HCEC 1CT (cell line): ENCODE results near the gene ITGBL1.

Experiments
- DNase-seq: peaks from one replicate; pipeline ENCODE4 v3.0.0-alpha.2; 2017

ITGBL1 gene, protein sequence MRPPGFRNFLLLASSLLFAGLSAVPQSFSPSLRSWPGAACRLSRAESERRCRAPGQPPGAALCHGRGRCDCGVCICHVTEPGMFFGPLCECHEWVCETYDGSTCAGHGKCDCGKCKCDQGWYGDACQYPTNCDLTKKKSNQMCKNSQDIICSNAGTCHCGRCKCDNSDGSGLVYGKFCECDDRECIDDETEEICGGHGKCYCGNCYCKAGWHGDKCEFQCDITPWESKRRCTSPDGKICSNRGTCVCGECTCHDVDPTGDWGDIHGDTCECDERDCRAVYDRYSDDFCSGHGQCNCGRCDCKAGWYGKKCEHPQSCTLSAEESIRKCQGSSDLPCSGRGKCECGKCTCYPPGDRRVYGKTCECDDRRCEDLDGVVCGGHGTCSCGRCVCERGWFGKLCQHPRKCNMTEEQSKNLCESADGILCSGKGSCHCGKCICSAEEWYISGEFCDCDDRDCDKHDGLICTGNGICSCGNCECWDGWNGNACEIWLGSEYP

DNA sequence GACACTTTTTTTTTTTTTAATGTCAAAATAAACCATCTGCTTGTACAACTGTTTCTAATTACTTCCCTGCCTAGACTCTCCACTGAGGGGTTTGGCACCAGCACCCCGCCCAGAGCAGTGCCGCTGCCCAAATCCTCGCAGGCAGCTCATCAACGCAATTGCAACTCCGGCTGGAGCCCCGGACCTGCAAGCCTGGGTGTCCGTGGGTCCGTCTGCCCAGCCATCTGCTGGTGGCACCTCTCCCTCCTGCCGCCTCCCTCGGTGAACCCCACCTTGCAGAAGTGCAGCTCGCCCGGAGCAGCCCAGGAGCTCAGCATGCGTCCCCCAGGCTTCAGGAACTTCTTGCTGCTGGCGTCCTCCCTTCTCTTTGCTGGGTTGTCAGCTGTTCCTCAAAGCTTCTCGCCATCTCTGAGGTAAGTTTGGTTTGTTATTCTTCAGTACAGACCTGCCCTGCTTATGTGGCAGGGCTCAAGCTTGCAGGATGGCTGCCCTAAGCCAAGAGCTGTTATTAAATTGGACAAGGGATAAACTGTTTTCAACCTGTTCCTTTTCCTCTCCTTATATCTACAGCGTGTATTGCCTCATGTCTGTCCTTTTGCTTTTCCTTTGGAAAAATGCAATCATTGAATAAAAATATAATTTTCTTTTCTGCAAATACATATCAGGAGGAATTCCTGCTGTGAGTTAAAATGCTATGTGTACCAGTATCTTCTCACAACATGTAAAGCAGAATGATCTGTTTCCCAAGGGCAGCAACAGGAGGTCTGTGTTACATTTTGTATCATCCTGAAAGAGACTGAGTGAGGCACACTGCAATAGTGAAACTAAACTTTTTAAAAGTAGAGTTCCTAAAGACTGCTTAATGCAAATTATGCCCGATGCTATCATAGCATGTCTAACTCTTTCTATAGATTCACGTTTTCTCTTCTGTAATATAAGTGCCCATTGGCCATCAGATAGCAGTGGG is at the start of gene ITGBL1:
Gene ITGBL1 (plus strand): TSS at position 157 of the 967 bp plus-strand sequence. CDS start 159 bp downstream, at position 316.
- peak; percentile 25 for DNase-seq

DNA sequence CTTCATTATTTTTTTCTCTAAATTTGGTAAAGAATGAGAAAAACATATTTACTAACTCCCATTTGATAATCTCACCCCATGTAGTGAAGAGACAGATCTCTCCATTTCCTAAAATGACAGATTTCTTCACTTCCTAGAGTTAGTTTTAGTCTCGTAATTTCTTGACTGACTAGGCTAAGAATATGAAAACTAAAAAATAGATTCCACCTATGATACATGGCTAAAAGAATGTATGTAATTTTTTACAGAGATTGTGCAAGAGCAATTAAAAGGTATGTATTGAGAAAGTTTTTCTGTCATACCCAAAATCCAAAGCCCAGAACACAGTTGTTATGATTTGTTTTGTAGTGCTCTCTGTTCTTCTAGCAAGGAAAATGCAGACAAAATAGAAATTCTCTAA is 45.7 kb upstream of the ITGBL1 start:
- peak; percentile 64 for DNase-seq

DNA sequence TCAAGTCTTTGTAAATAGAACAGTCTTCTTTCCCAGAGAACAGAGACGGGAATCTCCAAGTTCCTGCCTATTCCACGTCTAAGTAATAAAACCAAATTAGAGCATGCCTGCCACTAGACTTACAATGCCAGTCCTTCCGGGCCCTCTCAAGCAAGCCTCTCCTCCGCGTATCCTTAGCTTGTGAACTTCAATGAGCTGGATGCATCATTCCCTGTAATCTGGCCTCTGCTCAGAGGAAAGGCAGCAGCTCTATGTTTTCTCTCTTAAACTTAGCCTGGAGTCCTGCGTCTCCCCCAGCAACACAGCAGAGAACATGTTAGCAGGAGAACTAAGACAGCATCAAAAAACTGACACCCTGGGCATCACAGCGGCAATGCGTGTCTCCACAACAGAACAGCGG is 44.3 kb upstream of the ITGBL1 start:
- DNase-seq = no peak

DNA sequence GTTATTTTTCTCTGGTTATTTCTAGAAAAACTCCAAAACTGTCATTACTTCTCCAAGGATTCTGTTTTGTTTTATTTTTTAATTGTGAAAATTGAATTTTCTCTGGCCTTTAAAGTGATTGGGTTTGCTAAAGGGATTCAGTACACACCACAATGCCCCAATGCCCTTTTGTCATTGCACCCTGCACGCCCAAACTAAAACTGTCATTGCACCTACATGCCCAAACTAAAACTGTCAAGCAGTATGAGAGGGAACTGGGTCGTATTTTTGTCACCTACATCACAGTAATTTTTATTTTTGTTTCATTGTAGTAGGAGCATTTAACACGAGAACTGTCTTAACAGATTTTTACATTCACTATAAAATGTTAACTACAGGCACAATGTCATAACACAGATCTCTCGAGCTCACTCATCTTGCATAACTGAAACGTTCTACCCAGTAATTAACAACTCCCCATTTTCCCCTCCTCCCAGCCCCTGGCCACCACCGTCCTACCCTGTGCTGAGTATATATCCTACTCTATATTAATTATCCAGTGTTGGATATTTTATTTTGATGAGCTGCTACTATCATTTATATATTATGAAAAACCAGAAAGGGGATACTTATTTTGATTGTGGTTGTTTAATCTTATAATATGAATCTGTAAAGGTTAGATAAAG is 43.4 kb upstream of the ITGBL1 start:
- no peak for DNase-seq

DNA sequence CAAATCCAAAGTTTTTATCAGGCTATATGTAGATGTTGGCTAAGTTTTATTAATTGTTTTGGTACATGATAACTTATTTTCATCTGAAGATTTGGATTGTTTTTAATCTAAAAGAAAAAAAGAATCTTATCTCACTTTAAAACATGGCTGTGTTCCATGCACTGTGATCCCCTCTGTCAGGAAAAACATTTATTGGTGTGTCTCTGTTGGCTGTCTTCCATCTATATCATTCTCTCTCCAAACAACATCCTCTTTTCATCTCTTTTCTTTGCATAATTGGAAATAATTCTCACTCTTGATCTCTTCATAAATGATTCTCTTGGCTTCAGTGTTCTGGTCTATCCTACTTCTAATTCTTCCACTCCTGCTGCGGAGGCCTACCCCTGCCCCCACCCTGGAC is 40.4 kb upstream of the ITGBL1 start:
- DNase-seq = no peak

DNA sequence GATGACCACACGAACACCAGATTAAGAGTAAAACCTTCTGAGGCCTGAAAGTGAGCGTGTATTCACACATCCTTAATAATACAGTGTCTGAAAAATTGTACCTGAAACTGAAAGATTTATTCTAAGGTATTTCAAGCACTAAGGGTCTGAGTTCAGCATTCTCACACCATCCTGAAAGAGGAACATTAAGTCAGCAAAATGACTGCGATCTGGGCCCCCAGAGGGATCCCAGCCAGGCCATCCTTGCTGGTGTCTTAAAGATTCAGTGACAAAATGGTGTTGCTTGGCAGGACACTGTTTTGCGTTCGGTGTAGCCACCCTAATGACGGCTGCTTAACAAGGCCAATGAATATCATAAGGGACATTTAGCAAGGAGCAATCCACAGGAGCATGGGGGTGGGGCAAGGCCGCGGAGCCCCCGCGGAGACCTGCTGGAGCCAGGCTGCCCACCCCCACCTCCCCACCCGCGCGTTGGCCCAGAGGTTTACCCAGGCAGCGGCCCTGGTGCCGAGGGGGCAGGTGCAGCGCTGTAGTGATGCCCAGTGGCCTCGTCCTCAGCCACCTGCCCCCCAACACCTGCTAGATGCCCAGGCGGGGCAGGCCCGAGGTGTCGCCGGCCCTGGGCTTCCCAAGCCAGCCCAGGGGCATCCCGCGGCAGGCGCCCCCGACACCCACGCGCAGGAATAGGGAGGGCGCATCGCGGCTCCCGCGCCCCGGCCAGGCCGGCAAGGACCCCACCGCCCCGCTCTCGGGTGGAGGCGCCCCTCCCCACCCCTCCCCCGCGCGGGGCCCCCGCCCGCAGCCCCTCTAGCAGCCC is 36.9 kb upstream of the ITGBL1 start:
- no peak for DNase-seq

DNA sequence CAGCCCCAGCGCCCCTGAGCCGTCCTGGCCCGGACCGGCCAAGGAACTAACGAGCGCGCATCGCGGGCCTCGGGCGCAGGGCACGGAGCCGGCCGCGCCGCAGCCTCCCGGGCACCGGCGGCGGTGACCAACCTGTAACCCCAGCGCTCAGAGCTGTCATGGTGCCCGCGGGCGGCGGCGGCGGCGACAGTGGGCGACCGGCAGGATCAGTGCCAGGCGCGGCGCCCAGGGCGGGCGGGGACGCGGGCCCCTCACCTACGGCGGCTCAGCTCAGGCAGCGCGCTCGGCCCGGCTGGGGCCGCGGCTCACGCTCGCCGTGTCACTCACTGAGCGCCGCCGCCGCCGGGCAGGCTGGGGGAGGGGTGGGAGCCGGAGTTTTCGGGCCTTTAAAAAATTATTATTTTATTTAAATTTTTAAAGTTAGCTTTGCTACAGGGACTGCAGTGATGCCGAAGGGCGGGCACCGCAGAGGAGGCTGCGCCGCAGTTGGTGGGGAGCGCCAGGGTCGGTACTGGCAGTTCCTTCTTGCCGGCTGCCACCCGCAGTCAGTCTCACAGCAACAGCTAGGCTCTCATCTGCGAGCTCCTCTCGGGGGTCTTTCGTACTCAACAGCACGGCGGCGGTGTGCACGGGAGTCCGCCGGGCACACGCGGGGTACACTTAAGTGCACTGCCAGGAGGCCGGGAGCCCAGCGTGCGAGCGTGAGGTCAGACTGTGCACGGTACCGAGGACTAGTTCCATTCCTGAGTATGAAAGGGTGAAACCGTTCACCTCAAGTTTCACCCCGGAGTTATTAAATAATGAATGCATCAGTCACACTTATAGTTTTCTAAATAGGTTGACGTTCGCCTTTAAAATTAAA is 36.1 kb upstream of the ITGBL1 start, which contains the start of gene NALCN:
Gene NALCN (minus strand): TSS at position 328 of the 862 bp plus-strand sequence. CDS start 17,382 bp downstream, outside the sequence.
- DNase-seq = peak; percentile 23

DNA sequence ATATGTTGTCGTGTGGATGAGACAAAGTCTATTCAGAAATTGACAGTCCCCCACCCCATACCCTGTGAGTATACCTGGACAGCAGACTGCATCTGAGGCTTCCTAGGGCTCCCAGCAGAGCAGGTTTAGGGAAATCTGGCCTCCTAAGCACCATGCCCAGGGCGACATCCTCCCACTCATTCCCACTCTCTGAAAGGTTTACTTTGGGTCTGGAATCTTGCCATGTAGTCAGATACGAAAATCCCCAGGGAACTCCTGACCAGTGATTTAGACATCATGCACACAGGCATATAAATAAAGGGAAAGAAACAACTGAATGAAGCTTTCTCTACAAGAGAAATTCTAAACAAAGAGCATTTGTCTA is 35.5 kb upstream of the ITGBL1 start:
- DNase-seq = peak; percentile 52

DNA sequence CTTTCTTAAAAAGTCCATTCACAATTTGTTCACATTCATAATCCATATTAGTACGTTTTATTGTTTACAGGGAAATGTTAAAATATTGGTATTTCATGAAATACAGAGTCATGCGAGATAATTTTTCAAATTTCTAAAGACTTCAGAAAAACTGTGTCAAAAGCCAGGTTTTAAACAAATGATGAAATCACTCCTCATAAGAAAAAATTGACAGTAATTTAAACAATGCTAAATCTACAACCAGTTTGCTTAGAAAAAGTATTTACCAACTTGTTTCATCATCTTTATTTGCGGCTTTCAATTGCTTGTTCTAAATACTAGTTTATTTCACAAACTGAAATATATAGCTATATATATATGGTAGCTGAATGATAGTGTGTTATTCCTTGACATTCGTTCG is 35.0 kb upstream of the ITGBL1 start:
- no peak for DNase-seq

DNA sequence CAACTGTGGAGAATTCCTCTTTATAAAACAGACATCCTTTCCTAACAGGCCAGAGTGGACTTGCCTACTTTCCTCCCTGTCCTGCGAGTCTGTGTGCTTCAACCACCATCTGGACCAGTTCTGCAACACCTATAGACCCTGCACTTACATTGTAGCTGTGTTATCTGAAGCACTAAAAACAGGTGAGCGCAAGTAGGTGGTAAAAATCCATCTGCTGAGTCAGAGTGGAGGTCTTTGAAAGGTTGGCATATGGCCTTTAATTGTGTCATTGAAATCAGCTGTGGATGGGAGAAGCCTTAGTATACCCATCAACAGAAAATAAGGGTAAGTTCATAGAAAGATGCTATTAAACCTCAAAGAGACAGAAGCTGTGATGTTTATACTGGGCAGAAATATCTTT is 28.6 kb upstream of the ITGBL1 start:
- DNase-seq = no peak

DNA sequence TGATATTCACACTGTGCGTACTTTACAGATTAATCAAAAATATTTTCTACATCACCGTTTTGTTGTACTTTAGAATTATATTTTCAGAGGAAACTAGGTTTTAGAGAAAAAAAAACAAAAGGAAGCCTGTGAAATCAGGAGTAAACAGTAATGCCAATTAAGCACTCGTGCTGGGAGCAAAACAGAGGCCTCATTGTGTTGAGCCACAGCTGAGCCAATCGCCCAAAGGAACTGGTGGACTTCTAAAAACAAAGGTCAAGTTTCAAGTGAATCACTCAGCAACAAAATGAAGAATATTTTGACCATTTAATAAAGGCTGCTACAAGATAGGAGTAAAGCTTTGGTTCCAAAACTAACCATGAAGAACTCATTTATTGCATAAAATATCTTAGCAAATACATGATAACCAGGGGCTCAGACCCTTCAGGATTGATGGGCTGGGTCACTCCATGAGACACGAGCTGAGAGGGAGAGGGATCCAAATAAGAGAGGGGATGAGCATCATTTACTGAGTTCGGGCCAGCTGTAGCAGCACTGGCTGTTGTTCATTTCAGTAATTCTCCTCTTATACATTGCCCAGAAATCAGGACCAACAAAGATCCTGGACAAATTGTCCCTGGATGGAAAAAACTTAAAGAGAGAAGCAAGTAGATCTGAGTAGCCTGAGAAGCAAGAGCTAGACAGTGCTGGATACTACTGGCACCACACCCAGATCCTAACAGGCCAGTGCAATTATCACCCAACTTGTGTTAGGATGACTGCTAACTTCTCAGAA is 27.9 kb upstream of the ITGBL1 start:
- no peak for DNase-seq

DNA sequence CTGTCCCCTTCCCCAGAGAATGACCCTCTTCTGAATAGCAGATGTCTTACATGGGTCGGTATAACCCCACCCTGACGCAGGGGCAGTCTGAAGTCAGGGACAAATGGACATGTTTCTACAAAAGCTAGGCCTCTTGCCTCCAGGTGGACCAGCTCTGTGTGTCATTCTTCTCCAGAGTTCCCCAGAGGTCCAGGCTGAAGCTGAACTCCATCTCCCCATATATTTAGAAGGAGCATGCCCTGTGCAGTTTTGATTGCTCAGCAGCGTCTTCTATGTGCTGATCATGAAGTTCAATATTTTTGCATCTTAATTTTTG is 27.4 kb upstream of the ITGBL1 start:
- no peak for DNase-seq

DNA sequence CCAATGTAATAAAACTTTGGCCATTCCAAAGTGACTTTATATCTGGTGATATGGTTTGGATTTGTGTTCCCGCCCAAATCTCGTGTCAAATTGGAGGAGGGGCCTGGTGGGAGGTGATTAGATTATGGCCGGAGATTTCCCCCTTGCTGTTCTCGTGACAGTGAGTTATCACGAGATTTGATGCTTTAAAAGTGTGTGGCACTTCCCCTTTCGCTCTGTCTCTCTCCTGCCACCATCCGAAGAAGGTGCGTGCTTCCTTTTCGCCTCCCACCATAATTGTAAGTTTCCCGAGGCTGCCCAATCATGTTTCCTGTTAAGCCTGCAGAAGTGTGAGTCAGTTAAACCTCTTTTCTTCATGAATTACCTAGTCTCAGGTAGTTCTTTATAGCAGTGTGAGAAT is 26.9 kb upstream of the ITGBL1 start:
- DNase-seq = no peak

DNA sequence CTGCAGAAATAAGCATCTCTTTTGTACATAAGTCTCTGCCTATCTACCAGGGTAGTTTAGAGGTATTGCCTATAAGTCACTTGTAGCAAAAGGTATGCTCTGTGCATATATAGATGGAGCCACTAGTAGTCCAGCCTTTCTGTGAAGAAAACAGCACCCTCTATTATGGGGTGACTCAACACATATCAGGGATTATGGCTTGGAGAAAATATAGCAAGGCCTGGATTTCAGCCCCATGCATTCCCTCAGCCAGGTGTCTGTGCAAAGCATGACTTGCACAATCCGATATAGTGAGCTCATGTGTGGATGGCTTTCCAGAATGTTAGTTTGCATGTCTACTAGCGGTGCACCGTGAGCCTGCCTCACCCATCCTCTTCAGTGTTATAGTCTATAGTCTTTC is 22.7 kb upstream of the ITGBL1 start:
- DNase-seq = no peak

DNA sequence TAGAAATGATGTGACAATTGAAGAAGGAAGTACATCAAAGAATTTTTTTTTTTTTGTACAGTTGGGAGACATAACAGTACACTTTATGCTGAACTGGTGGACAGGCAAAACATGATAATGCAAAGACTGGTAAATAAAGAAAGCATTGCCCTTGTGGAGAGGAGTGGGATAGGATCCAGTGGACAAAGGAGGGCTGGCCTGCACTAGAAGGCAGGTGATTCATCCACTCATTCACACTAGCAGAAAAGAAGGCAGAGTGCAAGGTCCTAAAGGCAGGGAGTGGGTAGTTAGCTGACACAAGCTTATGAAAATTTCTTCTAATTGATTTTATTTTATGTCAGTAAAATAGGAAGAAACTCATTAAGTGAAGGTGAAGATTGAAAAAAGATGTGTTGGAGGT is 18.6 kb upstream of the ITGBL1 start:
- no peak for DNase-seq

DNA sequence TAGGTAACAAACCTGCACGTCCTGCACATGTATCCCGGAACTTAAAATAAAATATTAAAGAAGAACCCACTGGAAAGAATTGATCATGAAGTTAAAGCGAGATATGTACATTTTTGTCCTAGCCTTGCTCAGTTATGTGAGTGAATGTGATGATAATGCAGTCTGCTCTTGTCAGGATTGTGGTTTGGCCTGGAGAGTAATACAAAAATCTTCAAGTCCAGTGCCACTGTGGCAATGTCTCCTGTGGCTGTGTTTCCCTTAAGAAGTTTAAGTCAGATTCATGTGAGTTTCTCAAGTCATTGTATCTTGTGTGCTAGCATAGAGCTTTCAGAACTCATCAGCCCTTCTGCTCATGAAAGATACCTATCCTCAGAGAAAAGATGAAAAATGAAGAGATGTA is 18.0 kb upstream of the ITGBL1 start:
- no peak for DNase-seq

DNA sequence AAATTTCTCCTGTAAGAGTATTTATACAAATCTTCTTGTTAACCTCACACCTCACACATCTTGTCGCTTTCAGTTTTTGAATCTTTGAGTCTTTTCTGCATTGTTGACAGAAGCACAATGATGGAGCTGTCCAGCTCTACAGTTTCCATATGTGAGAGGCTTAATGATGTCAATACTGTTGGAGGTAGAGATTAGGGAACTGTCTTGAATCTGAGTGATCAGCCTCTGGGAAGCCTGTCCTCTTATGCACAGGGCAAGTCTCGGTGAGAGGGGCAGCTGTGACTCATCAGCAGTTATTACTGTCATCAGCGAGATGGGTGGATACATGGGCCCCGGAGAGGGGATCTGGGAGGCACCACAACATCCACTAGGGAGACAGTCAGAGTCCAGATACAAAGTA is 4.6 kb upstream of the ITGBL1 start:
- DNase-seq = no peak

DNA sequence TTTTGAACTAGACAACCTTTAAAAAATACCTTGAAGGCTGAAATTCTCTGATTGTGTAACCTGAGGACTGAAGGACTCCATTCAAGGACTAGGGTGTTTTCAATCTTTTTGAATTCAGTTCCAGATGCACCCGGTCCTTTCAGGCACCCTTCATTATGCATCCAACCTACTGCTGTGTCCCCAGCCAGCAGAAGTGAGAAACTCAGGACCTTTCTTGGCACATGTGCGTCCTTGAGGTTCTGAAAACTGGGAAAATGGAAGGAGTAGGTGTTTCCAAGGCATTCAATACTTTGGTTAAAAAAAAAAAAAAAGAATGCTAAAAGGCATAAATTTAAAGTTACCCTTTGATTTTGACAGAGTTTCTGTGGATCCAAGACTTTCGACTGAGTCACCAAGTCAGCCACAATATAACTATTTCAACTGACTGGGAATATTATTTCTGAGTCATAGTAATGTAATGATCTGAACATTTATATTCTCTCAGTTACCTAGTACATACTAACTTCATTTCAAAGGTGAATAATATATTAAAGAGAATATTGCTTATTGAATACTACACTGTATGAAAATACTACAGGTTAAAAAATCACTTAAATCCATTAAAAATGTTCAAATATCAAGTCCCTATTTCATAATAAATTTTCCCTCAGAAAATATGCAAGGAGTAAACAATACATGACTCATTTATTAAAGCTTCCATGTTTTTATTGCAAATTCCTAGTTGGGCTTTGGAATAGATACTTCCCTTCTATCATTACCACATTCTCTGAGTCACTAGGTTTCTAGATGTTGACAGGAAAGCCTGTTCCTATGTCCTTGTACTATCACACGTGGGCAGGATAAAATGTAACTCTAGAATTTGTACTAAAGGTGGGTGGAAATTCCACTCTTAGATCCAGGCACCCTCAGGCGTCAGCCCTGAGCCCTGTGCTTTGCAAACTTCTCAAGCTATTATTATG is 2.4 kb upstream of the ITGBL1 start:
- DNase-seq = peak; percentile 96

DNA sequence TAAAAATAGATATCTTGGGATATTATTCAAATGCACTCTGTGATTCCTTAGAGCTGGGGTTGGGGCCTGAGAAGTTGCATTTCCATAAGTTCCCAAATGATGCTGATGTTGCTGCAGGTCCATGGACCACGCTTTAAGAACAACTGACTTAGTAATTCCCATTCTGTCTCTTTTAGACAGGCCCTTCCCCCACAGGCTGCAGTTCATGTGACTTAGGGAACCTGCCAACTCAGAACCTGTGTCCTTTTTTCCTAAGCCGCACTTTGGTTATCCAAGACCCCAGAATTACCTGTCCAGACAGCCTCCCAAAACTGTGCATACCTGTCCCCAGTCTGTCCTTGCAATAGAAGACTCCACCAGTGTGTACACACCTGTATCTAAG is 1.7 kb upstream of the ITGBL1 start:
- no peak for DNase-seq
